Stimulated activated CD4-positive, alpha-beta T cell treated with anti-CD3 and anti-CD28 coated beads, Interleukin-15, amount 100 ng/mL, for 24 hours (primary cell): ENCODE measurements around the gene FKBP14.
"Not testable (repeated sequence)": the region's sequence is repeated elsewhere in the genome, so short reads cannot be mapped to it uniquely, and the experiment has no call there.

ENCODE experiments used
- DNase-seq: peaks from one replicate; pipeline ENCODE4 v3.0.0-alpha.2; 2020

The FKBP14 gene

GRCh38 chr7:29989257-29989995 lies 37.1 kb downstream of the FKBP14 start, which contains the start of gene SCRN1:
SCRN1 (minus strand) TSS chr7:29989801; CDS start chr7:29969067, 20,734 bp downstream.
- peak; percentile 40 for DNase-seq

- peak; percentile 35 for DNase-seq
Measured at GRCh38 chr7:29988424-29989256, 37.9 kb downstream of the FKBP14 start.

GRCh38 chr7:29987811-29988317 lies 38.6 kb downstream of the FKBP14 start:
- no peak for DNase-seq

GRCh38 chr7:29987083-29987482 lies 39.4 kb downstream of the FKBP14 start:
- no peak for DNase-seq

- DNase-seq = no peak
Measured at GRCh38 chr7:29980151-29980550, 46.4 kb downstream of the FKBP14 start.

GRCh38 chr7:29977886-29978651 lies 48.4 kb downstream of the FKBP14 start:
- DNase-seq = no peak

- no peak for DNase-seq
Measured at GRCh38 chr7:29976673-29977415, 49.7 kb downstream of the FKBP14 start.

- no peak for DNase-seq
Measured at GRCh38 chr7:29976266-29976665, 50.2 kb downstream of the FKBP14 start.

GRCh38 chr7:29975561-29975960 lies 50.9 kb downstream of the FKBP14 start:
- DNase-seq = no peak

GRCh38 chr7:29974286-29974685 lies 52.2 kb downstream of the FKBP14 start:
- no peak for DNase-seq

- no peak for DNase-seq
Measured at GRCh38 chr7:29972315-29972669, 54.2 kb downstream of the FKBP14 start.

- DNase-seq = no peak
Measured at GRCh38 chr7:29971566-29972314, 54.8 kb downstream of the FKBP14 start.

GRCh38 chr7:29970158-29970557 lies 56.3 kb downstream of the FKBP14 start:
- no peak for DNase-seq

GRCh38 chr7:29969738-29970137 lies 56.8 kb downstream of the FKBP14 start:
- DNase-seq = no peak

GRCh38 chr7:29968683-29969395 lies 57.7 kb downstream of the FKBP14 start:
- DNase-seq = no peak

GRCh38 chr7:29965030-29965429 lies 61.5 kb downstream of the FKBP14 start:
- DNase-seq = no peak

GRCh38 chr7:29962035-29962434 lies 64.5 kb downstream of the FKBP14 start:
- no peak for DNase-seq

- DNase-seq = not testable (repeated sequence)
Measured at GRCh38 chr7:29961611-29962010, 64.9 kb downstream of the FKBP14 start.
